GM18508 (cell line): ENCODE results near the gene WDFY1.
"Not testable (repeated sequence)": the region's sequence is repeated elsewhere in the genome, so short reads cannot be mapped to it uniquely, and the experiment has no call there.

Experiments used
- ATAC-seq: cut with Tn5 transposase; IDR thresholded peaks from one replicate; pipeline ENCODE4 v1.9.1; 2021; ENCODE audit warnings: moderate number of reproducible peaks; ENCODE audit not compliant: insufficient read depth, unreplicated experiment

WDFY1 gene

GRCh38 chr2:223900531-223900930 lies 44.6 kb downstream of the WDFY1 start:
- ATAC-seq, result no peak

- no peak for ATAC-seq
Measured at GRCh38 chr2:223900066-223900465, 45.1 kb downstream of the WDFY1 start.

- ATAC-seq, result no peak
Measured at GRCh38 chr2:223897669-223898330, 47.3 kb downstream of the WDFY1 start.

- peak; percentile 54 for ATAC-seq
Measured at GRCh38 chr2:223896833-223897311, 48.3 kb downstream of the WDFY1 start.

DNA sequence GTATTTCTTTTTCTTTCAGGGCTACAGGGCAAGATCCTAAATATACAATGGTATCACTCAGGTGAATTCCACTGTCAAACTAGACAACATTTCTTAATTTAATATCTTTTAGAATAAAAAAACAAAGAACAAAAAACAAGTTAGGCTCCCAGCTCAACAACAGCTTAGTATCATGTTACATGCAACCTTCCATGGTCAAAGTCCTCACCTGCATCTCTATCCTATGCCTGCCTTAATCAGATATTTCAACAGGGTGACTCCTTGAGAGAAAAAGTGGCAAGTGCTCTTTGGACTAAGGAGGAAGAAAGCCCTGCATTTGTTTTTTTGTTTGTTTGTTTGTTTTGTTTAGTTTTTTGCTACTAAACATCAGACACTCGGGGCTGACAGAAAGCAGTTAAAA lies 50.2 kb downstream of the WDFY1 start:
- ATAC-seq, result no peak

DNA sequence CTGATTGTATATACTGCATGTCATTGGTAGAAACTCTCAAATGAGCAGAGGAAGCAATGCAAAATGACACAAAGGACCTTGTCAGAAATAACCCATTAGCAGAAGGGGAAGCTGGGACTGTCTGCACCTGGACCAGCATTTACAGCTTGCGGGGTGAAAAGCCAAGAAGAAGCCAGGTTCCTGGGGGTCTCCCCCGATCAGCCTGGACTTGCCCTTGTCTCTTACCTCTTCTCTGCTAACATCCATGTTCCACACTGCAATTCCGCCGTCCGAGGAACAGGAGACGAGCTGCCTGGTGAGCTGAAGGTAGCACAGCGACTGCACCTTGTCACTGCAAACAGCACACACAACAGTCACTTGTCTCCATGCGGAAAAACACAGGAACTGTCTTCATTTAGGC lies 51.1 kb downstream of the WDFY1 start:
- no peak for ATAC-seq

GRCh38 chr2:223890721-223891120 lies 54.4 kb downstream of the WDFY1 start:
- ATAC-seq, result no peak

- no peak for ATAC-seq
Measured at GRCh38 chr2:223889229-223889628, 55.9 kb downstream of the WDFY1 start.

- ATAC-seq, result no peak
Measured at GRCh38 chr2:223888251-223888650, 56.9 kb downstream of the WDFY1 start.

DNA sequence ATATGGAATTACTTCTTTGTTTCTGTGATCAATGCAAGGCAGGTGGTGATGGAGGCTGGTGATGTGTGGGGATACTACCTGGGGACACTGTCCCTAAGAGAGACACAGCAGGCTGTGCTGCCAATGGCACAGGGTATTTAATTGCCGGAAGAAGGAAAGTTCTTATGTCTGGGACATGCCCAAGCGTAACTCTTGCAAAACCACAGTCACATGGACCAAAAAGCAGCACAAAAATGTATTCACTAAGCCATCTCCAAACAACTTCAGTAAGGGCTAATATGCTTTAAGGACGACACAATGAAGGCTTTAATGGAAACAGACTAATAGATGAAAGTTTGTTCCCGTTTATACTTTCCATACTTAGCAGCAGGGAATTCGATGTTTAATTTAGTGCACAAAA lies 58.0 kb downstream of the WDFY1 start:
- ATAC-seq, result no peak

DNA sequence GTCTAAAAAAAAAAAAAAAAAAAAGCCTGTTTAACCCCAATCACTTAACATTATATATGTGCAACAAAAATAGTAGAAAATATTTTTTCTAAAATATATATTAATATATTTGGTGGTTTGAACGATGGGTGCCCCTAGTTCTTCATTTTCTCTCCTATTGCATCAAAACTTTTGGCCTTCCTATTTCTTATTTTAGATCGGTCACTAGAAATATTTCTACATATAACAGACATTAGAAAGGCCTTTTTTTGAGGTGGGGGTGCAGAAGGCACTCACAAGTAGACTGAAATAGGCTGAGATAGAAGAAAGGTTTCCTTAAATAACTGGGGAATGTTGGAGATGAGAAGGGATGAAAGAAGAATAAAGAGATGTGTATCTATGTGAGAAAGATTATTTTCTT lies 58.4 kb downstream of the WDFY1 start:
- no peak for ATAC-seq

DNA sequence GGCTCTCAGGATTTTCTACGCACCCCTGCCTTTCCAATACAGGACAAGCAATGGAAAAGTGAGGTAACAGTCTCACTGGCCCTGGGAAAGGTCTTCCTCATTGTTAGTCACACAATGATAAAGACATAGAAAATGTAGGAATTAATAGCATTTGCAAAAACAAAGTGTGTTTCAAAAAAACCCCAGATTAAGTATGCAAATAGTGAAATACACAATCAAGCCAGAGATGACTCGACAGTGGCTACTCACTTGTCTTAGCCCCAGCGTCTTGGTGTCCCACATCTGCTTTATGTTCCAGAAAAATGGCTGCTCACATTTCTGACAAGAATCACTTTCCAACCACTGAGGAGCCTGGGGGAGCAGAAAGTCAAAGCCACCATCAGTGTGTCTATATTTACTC lies 60.7 kb downstream of the WDFY1 start:
- peak; percentile 57 for ATAC-seq

- no peak for ATAC-seq
Measured at GRCh38 chr2:223882715-223883114, 62.4 kb downstream of the WDFY1 start.

- ATAC-seq, result no peak
Measured at GRCh38 chr2:223880796-223881195, 64.3 kb downstream of the WDFY1 start.

GRCh38 chr2:223877721-223878410 lies 67.3 kb downstream of the WDFY1 start:
- peak; percentile 96 for ATAC-seq

DNA sequence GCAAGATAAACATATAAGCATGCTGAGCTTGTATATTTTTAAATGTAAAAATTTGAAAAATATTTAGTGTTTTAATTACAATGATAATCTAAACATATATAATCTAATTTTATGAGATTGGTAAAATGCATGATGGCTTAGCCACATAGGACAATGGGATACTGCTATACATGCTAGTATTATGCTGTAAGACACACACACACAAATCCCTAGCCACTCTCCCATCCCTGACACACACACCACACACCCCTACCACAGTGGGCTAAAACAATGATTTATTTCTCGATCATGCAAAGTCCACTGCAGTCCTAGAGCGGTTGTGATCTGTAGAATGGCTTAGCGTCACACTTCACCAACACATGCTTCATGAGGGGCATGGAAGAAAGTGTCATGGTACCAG lies 71.5 kb downstream of the WDFY1 start:
- ATAC-seq, result no peak

DNA sequence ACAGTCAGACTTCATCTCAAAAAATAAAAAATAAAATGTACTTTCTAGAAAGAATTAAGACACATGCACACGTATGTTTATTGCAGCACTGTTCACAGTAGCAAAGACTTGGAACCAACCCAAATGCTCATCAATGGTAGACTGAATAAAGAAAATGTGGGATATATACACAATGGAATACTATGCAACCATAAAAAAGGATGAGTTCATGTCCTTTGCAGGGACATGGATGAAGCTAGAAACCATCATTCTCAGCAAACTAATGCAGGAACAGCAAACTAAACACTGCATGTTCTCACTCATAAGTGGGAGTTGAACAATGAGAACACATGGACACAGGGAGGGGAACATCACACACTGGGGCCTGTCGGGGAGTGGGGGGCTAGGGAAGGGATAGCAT lies 72.4 kb downstream of the WDFY1 start:
- ATAC-seq, result not testable (repeated sequence)

GRCh38 chr2:223871661-223872060 lies 73.5 kb downstream of the WDFY1 start:
- ATAC-seq, result not testable (repeated sequence)

GRCh38 chr2:223870840-223871611 lies 74.1 kb downstream of the WDFY1 start:
- no peak for ATAC-seq

GRCh38 chr2:223868005-223868404 lies 77.1 kb downstream of the WDFY1 start:
- ATAC-seq, result no peak

GRCh38 chr2:223865907-223866508 lies 79.1 kb downstream of the WDFY1 start:
- no peak for ATAC-seq
